IMR-90 (cell line): ENCODE results near the gene GCC1. TPM values are rescaled to one million over a fixed set of nuclear protein-coding genes. Genes with fewer than 3 reads are reported as not detected.

Source experiments
- ATAC-seq: fragments of 200-7000 bp; cut with Tn5 transposase; 2 replicates; pipeline ENCODE4 v1.9.1; 2020; ENCODE audit warnings: low read depth, mild to moderate bottlenecking, moderate library complexity
- BruUV-seq: library from RNA; stranded (reverse); fragments of 400-500 nt; replicated peaks from 2 replicates; lab custom pipeline; 2021; lab: Mats Ljungman, UMichigan
- CTCF ChIA-PET: fragments of 300-600 bp; formaldehyde crosslinking; extraction: SDS; loops from one replicate; lab custom pipeline; 2021; ENCODE audit warnings: antibody characterized with exemption; lab: Yijun Ruan, JAX
- POLR2A ChIA-PET: fragments of 300-600 bp; sonication (Branson Sonifier 250); formaldehyde crosslinking; loops from one replicate; lab custom pipeline; 2022; ENCODE audit warnings: antibody characterized with exemption; ENCODE audit not compliant: unreplicated experiment; lab: Charles Lee
- DNase-seq: peaks from one replicate; pipeline ENCODE4 v3.0.0; 2013
- H2AFZ ChIP-seq: replicated peaks from 2 replicates; pipeline ENCODE3; 2013; ENCODE audit warnings: low read length, mild to moderate bottlenecking; ENCODE audit not compliant: poor library complexity
- H2AK5ac ChIP-seq: 2 replicates; pipeline ENCODE4 v1.6.1; 2013; ENCODE audit warnings: low read depth, low read length, inconsistent platforms
- H2AK9ac ChIP-seq: replicated peaks from 2 replicates; pipeline ENCODE3; 2013; ENCODE audit warnings: mild to moderate bottlenecking, low read depth, low read length, moderate library complexity; ENCODE audit not compliant: poor library complexity
- H2BK120ac ChIP-seq: 2 replicates; pipeline ENCODE4 v1.6.1; 2013; ENCODE audit warnings: low read depth, low read length, inconsistent platforms
- H2BK15ac ChIP-seq: 3 replicates; pipeline ENCODE4 v1.6.1; 2013; ENCODE audit warnings: low read depth, low read length, inconsistent platforms
- H2BK20ac ChIP-seq: 2 replicates; pipeline ENCODE4 v1.6.1; 2013; ENCODE audit warnings: low read depth, mild to moderate bottlenecking, inconsistent platforms, low read length, moderate library complexity
- H2BK5ac ChIP-seq: 2 replicates; pipeline ENCODE4 v1.6.1; 2013; ENCODE audit warnings: mild to moderate bottlenecking, low read depth, low read length, inconsistent platforms; ENCODE audit not compliant: poor library complexity, severe bottlenecking
- H3K14ac ChIP-seq: replicated peaks from 2 replicates; pipeline ENCODE4 v1.6.1; 2013; ENCODE audit warnings: low read depth, low read length, inconsistent platforms
- H3K18ac ChIP-seq: 2 replicates; pipeline ENCODE4 v1.6.1; 2013; ENCODE audit warnings: low read depth, low read length, control low read depth
- H3K23ac ChIP-seq: 2 replicates; pipeline ENCODE4 v1.6.1; 2013; ENCODE audit warnings: low read depth, low read length, inconsistent platforms
- H3K27ac ChIP-seq: 2 replicates; pipeline ENCODE4 v1.5.1; 2013; ENCODE audit warnings: mild to moderate bottlenecking, control low read depth, low read length; ENCODE audit not compliant: insufficient read depth
- H3K27me3 ChIP-seq: 2 replicates; pipeline ENCODE4 v1.6.1; 2013; ENCODE audit warnings: low read length; ENCODE audit not compliant: control insufficient read depth, insufficient read depth
- H3K36me3 ChIP-seq: 2 replicates; pipeline ENCODE4 v1.6.1; 2013; ENCODE audit warnings: low read length, mixed read lengths; ENCODE audit not compliant: control insufficient read depth, insufficient read depth
- H3K4ac ChIP-seq: 2 replicates; pipeline ENCODE4 v1.6.1; 2013; ENCODE audit warnings: low read depth, low read length, inconsistent platforms
- H3K4me1 ChIP-seq: 2 replicates; pipeline ENCODE4 v1.6.1; 2013; ENCODE audit warnings: low read length, mixed read lengths; ENCODE audit not compliant: control insufficient read depth, insufficient read depth
- H3K4me2 ChIP-seq: 2 replicates; pipeline ENCODE4 v1.6.1; 2013; ENCODE audit warnings: low read depth, mild to moderate bottlenecking, control low read depth, low read length, moderate library complexity
- H3K4me3 ChIP-seq: 2 replicates; pipeline ENCODE4 v1.5.1; 2013; ENCODE audit warnings: low read depth, mild to moderate bottlenecking, control low read depth, low read length, moderate library complexity; ENCODE audit not compliant: insufficient read depth
- H3K56ac ChIP-seq: 2 replicates; pipeline ENCODE4 v1.6.1; 2013; ENCODE audit warnings: low read length, inconsistent platforms; ENCODE audit not compliant: insufficient read depth; ENCODE audit errors: extremely low read depth
- H3K79me1 ChIP-seq, 2 experiments: 2 replicates each; pipeline ENCODE4 v1.6.1; 2013; ENCODE audit warnings: low read length in 2 of 2, inconsistent platforms in 1 of 2, low read depth in 1 of 2
- H3K9ac ChIP-seq: 2 replicates; pipeline ENCODE4 v1.6.1; 2013; ENCODE audit warnings: low read depth, low read length, control low read depth
- H3K9me1 ChIP-seq: 2 replicates; pipeline ENCODE4 v1.6.1; 2013; ENCODE audit warnings: low read length, inconsistent platforms; ENCODE audit not compliant: insufficient read depth
- H3K9me3 ChIP-seq: 2 replicates; pipeline ENCODE4 v1.6.1; 2013; ENCODE audit warnings: low read length; ENCODE audit not compliant: control insufficient read depth, insufficient read depth
- H4K20me1 ChIP-seq: 2 replicates; pipeline ENCODE4 v1.6.1; 2013; ENCODE audit warnings: low read length, inconsistent platforms; ENCODE audit not compliant: insufficient read depth
- H4K5ac ChIP-seq: 2 replicates; pipeline ENCODE4 v1.6.1; 2013; ENCODE audit warnings: mild to moderate bottlenecking, low read depth, low read length, control low read depth
- H4K8ac ChIP-seq, 2 experiments: 2 replicates each; pipeline ENCODE4 v1.6.1; 2013; ENCODE audit warnings: low read depth in 2 of 2, low read length in 2 of 2, control low read depth in 1 of 2, inconsistent platforms in 1 of 2
- H4K91ac ChIP-seq: 2 replicates; pipeline ENCODE4 v1.6.1; 2013; ENCODE audit warnings: low read depth, low read length, inconsistent platforms; ENCODE audit not compliant: insufficient read depth
- BHLHE40 ChIP-seq: fragments of 150-350 bp; IDR thresholded peaks from 2 replicates; pipeline ENCODE4 v1.6.1; 2016; ENCODE audit warnings: mild to moderate bottlenecking, low read depth, low read length
- CEBPB ChIP-seq: IDR thresholded peaks from 2 replicates; pipeline ENCODE4 v1.6.1; 2012; ENCODE audit warnings: low read depth, low read length, improper control_type of control experiment
- CHD1 ChIP-seq: IDR thresholded peaks from 2 replicates; pipeline ENCODE4 v1.6.1; 2012; ENCODE audit warnings: low read depth, low read length, improper control_type of control experiment
- CTCF ChIP-seq: conservative IDR thresholded peaks from 2 replicates; pipeline ENCODE4 v1.5.1; 2012; ENCODE audit warnings: mild to moderate bottlenecking, low read depth, low read length, improper control_type of control experiment
- ELK1 ChIP-seq: fragments of 150-350 bp; IDR thresholded peaks from 2 replicates; pipeline ENCODE4 v1.6.1; 2016; ENCODE audit warnings: low read depth, mild to moderate bottlenecking, low read length, moderate library complexity, borderline replicate concordance
- FOS ChIP-seq: fragments of 150-350 bp; IDR thresholded peaks from 2 replicates; pipeline ENCODE4 v1.6.1; 2016; ENCODE audit warnings: low read depth, low read length
- MAFK ChIP-seq: IDR thresholded peaks from 2 replicates; pipeline ENCODE4 v1.6.1; 2012; ENCODE audit warnings: low read depth, low read length, improper control_type of control experiment
- MAZ ChIP-seq: IDR thresholded peaks from 2 replicates; pipeline ENCODE4 v1.6.1; 2012; ENCODE audit warnings: low read depth, mild to moderate bottlenecking, low read length, improper control_type of control experiment, moderate library complexity, borderline replicate concordance
- MXI1 ChIP-seq: IDR thresholded peaks from 2 replicates; pipeline ENCODE4 v1.6.1; 2012; ENCODE audit warnings: low read depth, mild to moderate bottlenecking, low read length, moderate library complexity, borderline replicate concordance
- NFE2L2 ChIP-seq: fragments of 150-350 bp; IDR thresholded peaks from 2 replicates; pipeline ENCODE4 v1.6.1; 2016; ENCODE audit warnings: low read depth, mild to moderate bottlenecking, low read length
- POLR2A ChIP-seq: IDR thresholded peaks from 2 replicates; pipeline ENCODE4 v1.6.1; 2012; ENCODE audit warnings: mild to moderate bottlenecking, low read depth, low read length
- RAD21 ChIP-seq: IDR thresholded peaks from 2 replicates; pipeline ENCODE4 v1.6.1; 2012; ENCODE audit warnings: low read length, improper control_type of control experiment
- RCOR1 ChIP-seq: IDR thresholded peaks from 2 replicates; pipeline ENCODE4 v1.6.1; 2012; ENCODE audit warnings: mild to moderate bottlenecking, low read length, improper control_type of control experiment; ENCODE audit not compliant: insufficient replicate concordance
- RFX5 ChIP-seq: IDR thresholded peaks from 2 replicates; pipeline ENCODE4 v1.8.0; 2012; ENCODE audit warnings: low read depth, mild to moderate bottlenecking, low read length, moderate library complexity
- SMC3 ChIP-seq: fragments of 150-350 bp; IDR thresholded peaks from 2 replicates; pipeline ENCODE4 v1.6.1; 2016; ENCODE audit warnings: low read depth, mild to moderate bottlenecking, antibody characterized with exemption, low read length, moderate library complexity
- USF2 ChIP-seq: fragments of 150-350 bp; IDR thresholded peaks from 2 replicates; pipeline ENCODE4 v1.6.1; 2017; ENCODE audit warnings: mild to moderate bottlenecking, antibody characterized with exemption, low read length, low read depth
- WGBS, 2 experiments: methylation state at CpG; one replicate each; pipeline versions ENCODE4 v1.1.5 to v1.1.7; 2013; ENCODE audit warnings: missing lambda C conversion rate in 2 of 2; ENCODE audit not compliant: insufficient read length in 1 of 2; ENCODE audit errors: extremely low coverage in 2 of 2; 5-methylcytosine and 5-hydroxymethylcytosine counted together
- dilution Hi-C: fragments of 300-500 bp; cut with HindIII; formaldehyde crosslinking; loops from one replicate; pipeline ENCODE4 v1.14.3; 2018; ENCODE audit warnings: low sequenced_read_pairs; ENCODE audit not compliant: unreplicated experiment
- in situ Hi-C: fragments of 300-500 bp; cut with MboI; formaldehyde crosslinking; loops from 3 replicates; pipeline ENCODE4 v1.14.3; 2019; ENCODE audit warnings: low sequenced_read_pairs, inconsistent platforms, mixed read lengths
- intact Hi-C: fragments of 100-400 bp; cut with micrococcal nuclease; formaldehyde crosslinking; loops from 2 replicates; pipeline ENCODE4 v1.10.0; 2022
- polyA plus RNA-seq, 3 experiments: library from polyadenylated mRNA; depleted of rRNA; stranded (reverse); fragments of >200 nt; gene quantifications; 2 replicates each; pipeline ENCODE4 v1.2.3, GENCODE V29; 2012; ENCODE audit warnings: low replicate concordance in 1 of 3
- total RNA-seq: library from RNA; depleted of rRNA; stranded (reverse); fragments of >200 nt; gene quantifications from 2 replicates; pipeline ENCODE4 v1.2.3, GENCODE V29; 2012

Gene GCC1
- total and polyA plus RNA-seq, 2 of the 4 experiments (the other 2 are of a cell fraction), result 6.1 to 22.9 TPM

- Histone ChIP-seq H2AFZ (no peak overlapping the region), H3K9me3 (no peaks in the 10 kb centered on the region), H3K27ac (no peak overlapping the region), H3K4me2 (no peak overlapping the region), H4K91ac (no peak overlapping the region), H2BK5ac (no peak overlapping the region), H4K8ac (no peak overlapping the region), H3K4me3 (no peak overlapping the region), H3K4me1 (no peaks in the 10 kb centered on the region), H3K27me3 (no peaks in the 10 kb centered on the region), H2BK120ac (no peak overlapping the region), H2BK20ac (no peak overlapping the region), H4K20me1 (no peaks in the 10 kb centered on the region), H3K9me1 (no peaks in the 10 kb centered on the region), H3K56ac (no peak overlapping the region), H3K4ac (no peak overlapping the region), H3K9ac (no peak overlapping the region), H4K5ac (no peak overlapping the region), H2AK9ac (no peak overlapping the region), H3K36me3 (no peaks in the 10 kb centered on the region), H3K14ac (no peak overlapping the region), H3K79me1 (no peaks in the 10 kb centered on the region), H3K18ac (no peak overlapping the region), H3K23ac (no peak overlapping the region), H2BK15ac (no peak overlapping the region), H2AK5ac (no peak overlapping the region)
- in situ Hi-C loops (no loop called here), dilution Hi-C loops (no loop called here), intact Hi-C loops (no loop called here)
- ChIA-PET POLR2A (no interaction called here), CTCF (no interaction called here)
- TF ChIP-seq CHD1 (no peak), ELK1 (no peak), FOS (no peak), BHLHE40 (no peak), SMC3 (no peak), CEBPB (no peak), MAZ (no peak), POLR2A (no peak), USF2 (no peak), NFE2L2 (no peak), MXI1 (no peak), MAFK (no peak), RAD21 (no peak), RFX5 (no peak), CTCF (no peak), RCOR1 (no peak)
- WGBS, 2 experiments, result no CpG with 5 or more reads among the region's 3 CpGs
- DNase-seq, result no peak
- ATAC-seq, result no peak
- BruUV-seq, result no TSS peak
Measured at GRCh38 chr7:127566242-127566641, 19.2 kb downstream of the GCC1 start.
